K562 (cell line): ENCODE measurements around the gene CRLF3. TPM values are rescaled to one million over a fixed set of nuclear protein-coding genes. Genes with fewer than 3 reads are reported as not detected.

Experiments used
- BMI1 ChIP-seq: fragments of 150-350 bp; IDR thresholded peaks from 2 replicates; pipeline ENCODE4 v1.6.1; 2014; ENCODE audit warnings: low read length
- BRF1 ChIP-seq: IDR thresholded peaks from 3 replicates; pipeline ENCODE4 v1.6.1; 2011; ENCODE audit warnings: borderline replicate concordance, mild to moderate bottlenecking; ENCODE audit not compliant: insufficient read length; ENCODE audit errors: extremely low read depth
- CCAR2 ChIP-seq: fragments of 200-400 bp; formaldehyde crosslinking; IDR thresholded peaks from 2 replicates; pipeline ENCODE4 v1.6.1; 2017; ENCODE audit warnings: mild to moderate bottlenecking, low read depth, low read length
- CREB3L1 ChIP-seq: fragments of 450-650 bp; IDR thresholded peaks from 2 replicates; pipeline ENCODE4 v1.6.1; 2014; ENCODE audit warnings: low read depth, mild to moderate bottlenecking, moderate library complexity, borderline replicate concordance
- CSDE1 ChIP-seq, 2 experiments: fragments of 450-650 bp; IDR thresholded peaks; 2 replicates each; pipeline ENCODE4 v1.6.1; 2016; ENCODE audit warnings: mild to moderate bottlenecking in 1 of 2
- DEAF1 ChIP-seq: fragments of 450-650 bp; formaldehyde crosslinking; IDR thresholded peaks from 2 replicates; pipeline ENCODE4 v1.4.0; 2020; ENCODE audit warnings: mild to moderate bottlenecking, moderate library complexity
- EGR1 ChIP-seq: fragments of 450-650 bp; conservative IDR thresholded peaks from 2 replicates; pipeline ENCODE4 v1.6.1; 2017; ENCODE audit warnings: mild to moderate bottlenecking
- FOXA1 ChIP-seq: fragments of 450-650 bp; IDR thresholded peaks from 2 replicates; pipeline ENCODE4 v1.6.1; 2016; ENCODE audit warnings: mild to moderate bottlenecking, borderline replicate concordance
- FOXA3 ChIP-seq, 2 experiments: fragments of 450-650 bp in 1 of 2; sonication (generic) in 1 of 2; formaldehyde crosslinking; IDR thresholded peaks in 1 of 2; conservative IDR thresholded peaks in 1 of 2; 2 replicates each; pipeline versions ENCODE4 v1.4.0 to v1.8.0; 2020 to 2022; ENCODE audit warnings: mild to moderate bottlenecking in 2 of 2, missing genetic modification reagents in 1 of 2
- GABPB1 ChIP-seq: sonication (generic); formaldehyde crosslinking; IDR thresholded peaks from 2 replicates; pipeline ENCODE4 v1.8.0; 2022; ENCODE audit warnings: mild to moderate bottlenecking, missing genetic modification reagents
- KAT7 ChIP-seq: sonication (generic); formaldehyde crosslinking; IDR thresholded peaks from 2 replicates; pipeline ENCODE4 v1.8.0; 2022; ENCODE audit warnings: missing genetic modification reagents, mild to moderate bottlenecking, borderline replicate concordance
- KHSRP ChIP-seq: fragments of 450-650 bp; IDR thresholded peaks from 2 replicates; pipeline ENCODE4 v1.6.1; 2017
- MYNN ChIP-seq, 2 experiments: sonication (generic); formaldehyde crosslinking in 1 of 2; IDR thresholded peaks; 2 replicates each; pipeline versions ENCODE4 v1.5.0 to v1.6.1; 2016 to 2020; ENCODE audit warnings: antibody characterized with exemption in 1 of 2, missing genetic modification reagents in 1 of 2
- NR1H2 ChIP-seq: sonication (generic); formaldehyde crosslinking; IDR thresholded peaks from 2 replicates; pipeline ENCODE4 v1.4.0; 2020; ENCODE audit warnings: mild to moderate bottlenecking, missing genetic modification reagents
- NR3C1 ChIP-seq: sonication (generic); formaldehyde crosslinking; IDR thresholded peaks from 2 replicates; pipeline ENCODE4 v1.8.1; 2022; ENCODE audit warnings: missing genetic modification reagents
- RAD21 ChIP-seq, 2 experiments: fragments of 250-450 bp in 1 of 2; fragments of 450-650 bp in 1 of 2; sonication (Bioruptor Pico) in 1 of 2; formaldehyde crosslinking in 1 of 2; IDR thresholded peaks in 1 of 2; conservative IDR thresholded peaks in 1 of 2; 2 replicates each; pipeline versions ENCODE4 v1.4.0 to v1.8.0; 2020 to 2022; ENCODE audit warnings: mild to moderate bottlenecking in 2 of 2, moderate library complexity in 1 of 2
- RFX1 ChIP-seq: fragments of 450-650 bp; IDR thresholded peaks from 2 replicates; pipeline ENCODE4 v1.6.1; 2016; ENCODE audit warnings: mild to moderate bottlenecking, moderate library complexity
- SIN3B ChIP-seq: fragments of 450-650 bp; IDR thresholded peaks from 2 replicates; pipeline ENCODE4 v1.6.1; 2017; ENCODE audit warnings: low read depth, mild to moderate bottlenecking, moderate library complexity
- ZNF121 ChIP-seq: sonication (generic); formaldehyde crosslinking; conservative IDR thresholded peaks from 2 replicates; pipeline ENCODE4 v1.8.0; 2022; ENCODE audit warnings: missing genetic modification reagents
- ZNF134 ChIP-seq: fragments of 250-450 bp; sonication (Bioruptor Pico); conservative IDR thresholded peaks from 2 replicates; pipeline ENCODE4 v1.4.0; 2020
- ZNF175 ChIP-seq: fragments of 200-800 bp; sonication (Bioruptor generic); IDR thresholded peaks from 2 replicates; pipeline ENCODE4 v1.6.1; 2016; ENCODE audit warnings: low read depth, mild to moderate bottlenecking, missing genetic modification characterization, missing compliant biosample characterization
- polyA plus RNA-seq, 8 experiments: library from polyadenylated mRNA; depleted of rRNA in 4 of 8; stranded (reverse) in 5 of 8; unstranded in 3 of 8; fragments of >200 nt; fragmentation: Nextera tagmentation in 2 of 8; fragmentation: Illumina TruSeq in 1 of 8; extraction: Ambion mirVana in 2 of 8; extraction: Trizol in 1 of 8; gene quantifications; 2 replicates each; pipeline versions ENCODE4 v1.2.1 to v1.2.3, GENCODE V29; 2011 to 2014; ENCODE audit warnings: inconsistent platforms in 1 of 8, missing spikeins in 1 of 8
- total RNA-seq, 7 experiments: library from RNA; depleted of rRNA in 6 of 7; stranded (reverse); fragments of >200 nt in 6 of 7; fragmentation: Illumina TruSeq in 2 of 7; extraction: Trizol in 2 of 7; gene quantifications; 2 replicates each; pipeline versions ENCODE4 v1.2.1 to v1.2.3, GENCODE V29; 2011 to 2021; ENCODE audit warnings: low replicate concordance in 1 of 7
- TF ChIP-seq, protein P1 (sequence below): fragments of 250-450 bp; sonication (Bioruptor Pico); IDR thresholded peaks from 2 replicates; pipeline ENCODE4 v1.5.1; 2021; ENCODE audit warnings: mild to moderate bottlenecking
- TF ChIP-seq, protein P2 (sequence below): fragments of 450-650 bp; IDR thresholded peaks from 2 replicates; pipeline ENCODE4 v1.6.1; 2016; ENCODE audit warnings: low read depth, mild to moderate bottlenecking, moderate library complexity

CRLF3 gene
- total and polyA plus RNA-seq, 9 of the 15 experiments (the other 6 are each of a cell fraction or from before 2014, with no cell fraction given) = 13.2 to 55.9 (median 29.8) TPM

DNA sequence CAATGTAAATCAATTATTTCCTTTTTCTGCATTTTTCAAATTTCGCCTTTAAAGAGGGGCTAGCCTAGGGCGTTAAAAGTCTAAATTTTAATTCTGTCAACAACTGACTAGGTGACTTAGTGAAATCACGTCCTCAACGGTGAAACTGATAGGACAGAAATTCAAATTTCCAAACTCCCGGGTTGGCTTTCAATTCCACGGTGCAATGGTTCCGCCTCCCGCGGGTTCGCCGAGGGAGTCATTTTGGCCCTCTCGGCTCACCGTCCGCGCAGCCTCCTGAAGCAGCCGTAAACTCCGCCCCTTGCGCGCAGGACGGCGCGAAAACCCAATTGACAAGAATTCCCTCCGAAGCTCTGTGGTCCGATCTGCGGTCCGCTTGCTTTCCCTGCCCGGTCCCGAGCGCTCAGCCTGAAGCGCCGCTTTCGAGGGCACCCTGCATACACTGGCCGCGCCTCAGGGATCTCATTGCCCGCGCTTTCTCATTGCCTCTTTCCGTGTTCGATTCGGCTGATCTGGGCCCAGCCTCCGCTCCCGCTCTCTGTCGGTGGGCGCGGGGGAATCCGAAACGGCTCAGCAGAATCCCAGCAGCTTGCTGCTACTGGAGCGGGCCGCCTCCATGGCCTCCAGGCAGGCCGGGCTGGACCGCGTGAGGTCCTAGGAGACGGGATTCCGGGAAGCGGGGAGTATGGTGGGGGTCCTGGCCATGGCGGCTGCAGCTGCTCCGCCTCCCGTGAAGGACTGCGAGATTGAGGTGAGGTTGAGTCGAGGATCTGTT, 7.4 kb upstream of the CRLF3 start, which contains the start of gene ATAD5 (continued):
- TF ChIP-seq DEAF1 (CRISPR knock-in tag) (no peak), RFX1 (no peak), ZNF134 (no peak), KHSRP (no peak), BMI1 (no peak), NR1H2 (CRISPR knock-in tag) (no peak), CCAR2 (no peak), EGR1 (no peak), SIN3B (peak; percentile 83), NR3C1 (CRISPR knock-in tag) (no peak), BRF1 (no peak), FOXA3 (CRISPR knock-in tag; conservative IDR thresholded peaks at IDR 0.05 in 1 of 2, IDR thresholded peaks at IDR 0.05 in 1 of 2) (peak in 1 of 2 experiments; percentile 62; a peak in 1 of 4 replicates), ZNF121 (CRISPR knock-in tag) (no peak), RAD21 (CRISPR knock-in tag; conservative IDR thresholded peaks at IDR 0.05 in 1 of 2, IDR thresholded peaks at IDR 0.05 in 1 of 2) (no peak), CSDE1 (IDR thresholded peaks at IDR 0.05) (no peak), MYNN (IDR thresholded peaks at IDR 0.05) (no peak), MYNN (CRISPR knock-in tag; IDR thresholded peaks at IDR 0.05) (no peak), FOXA1 (no peak), GABPB1 (CRISPR knock-in tag) (peak; percentile 59; the same call in 1 of the 2 replicates), CREB3L1 (no peak; the same call in 1 of the 2 replicates), ZNF175 (CRISPR knock-in tag) (no peak), KAT7 (CRISPR knock-in tag) (no peak)
- TF ChIP-seq, protein P1, sequence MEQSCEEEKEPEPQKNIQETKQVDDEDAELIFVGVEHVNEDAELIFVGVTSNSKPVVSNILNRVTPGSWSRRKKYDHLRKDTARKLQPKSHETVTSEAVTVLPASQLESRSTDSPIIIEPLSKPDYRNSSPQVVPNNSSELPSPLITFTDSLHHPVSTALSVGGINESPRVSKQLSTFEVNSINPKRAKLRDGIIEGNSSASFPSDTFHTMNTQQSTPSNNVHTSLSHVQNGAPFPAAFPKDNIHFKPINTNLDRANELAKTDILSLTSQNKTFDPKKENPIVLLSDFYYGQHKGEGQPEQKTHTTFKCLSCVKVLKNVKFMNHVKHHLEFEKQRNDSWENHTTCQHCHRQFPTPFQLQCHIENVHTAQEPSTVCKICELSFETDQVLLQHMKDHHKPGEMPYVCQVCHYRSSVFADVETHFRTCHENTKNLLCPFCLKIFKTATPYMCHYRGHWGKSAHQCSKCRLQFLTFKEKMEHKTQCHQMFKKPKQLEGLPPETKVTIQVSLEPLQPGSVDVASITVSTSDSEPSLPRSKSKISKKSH (CRISPR knock-in tag) = no peak
- TF ChIP-seq, protein P2, sequence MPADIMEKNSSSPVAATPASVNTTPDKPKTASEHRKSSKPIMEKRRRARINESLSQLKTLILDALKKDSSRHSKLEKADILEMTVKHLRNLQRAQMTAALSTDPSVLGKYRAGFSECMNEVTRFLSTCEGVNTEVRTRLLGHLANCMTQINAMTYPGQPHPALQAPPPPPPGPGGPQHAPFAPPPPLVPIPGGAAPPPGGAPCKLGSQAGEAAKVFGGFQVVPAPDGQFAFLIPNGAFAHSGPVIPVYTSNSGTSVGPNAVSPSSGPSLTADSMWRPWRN = no peak
